GM19351 (cell line): ENCODE results near the gene WFDC6.
A peak's percentile ranks its signal among the peaks of the same experiment; 100 is the strongest.

ENCODE experiments used
- ATAC-seq: cut with Tn5 transposase; IDR thresholded peaks from one replicate; pipeline ENCODE4 v1.9.1; 2021; ENCODE audit warnings: mild to moderate bottlenecking, moderate library complexity; ENCODE audit not compliant: unreplicated experiment

The WFDC6 gene

GRCh38 chr20:45518282-45518681 lies 21.0 kb downstream of the WFDC6 start:
- no peak for ATAC-seq

- no peak for ATAC-seq
These were observed 24.0 kb downstream of the WFDC6 start, which contains the start of gene SPINT3 for GRCh38 chr20:45515147-45515913. Gene SPINT3 (minus strand): TSS chr20:45515622. CDS start chr20:45515608, 14 bp downstream.

GRCh38 chr20:45510242-45510862 lies 28.9 kb downstream of the WFDC6 start:
- no peak for ATAC-seq

GRCh38 chr20:45509091-45509490 lies 30.2 kb downstream of the WFDC6 start:
- ATAC-seq: no peak

- ATAC-seq: no peak
These were observed 31.0 kb downstream of the WFDC6 start for GRCh38 chr20:45508068-45508886.

GRCh38 chr20:45507011-45507820 lies 32.1 kb downstream of the WFDC6 start:
- ATAC-seq: peak; percentile 50

- ATAC-seq: no peak
These were observed 32.9 kb downstream of the WFDC6 start for GRCh38 chr20:45506398-45506797.

- no peak for ATAC-seq
These were observed 35.9 kb downstream of the WFDC6 start for GRCh38 chr20:45503403-45503802.

- ATAC-seq: no peak
These were observed 36.7 kb downstream of the WFDC6 start for GRCh38 chr20:45502561-45502960.

- no peak for ATAC-seq
These were observed 37.7 kb downstream of the WFDC6 start for GRCh38 chr20:45501600-45501999.

- no peak for ATAC-seq
These were observed 39.3 kb downstream of the WFDC6 start for GRCh38 chr20:45500022-45500421.

- no peak for ATAC-seq
These were observed 41.2 kb downstream of the WFDC6 start for GRCh38 chr20:45497971-45498494.

GRCh38 chr20:45496166-45496565 lies 43.1 kb downstream of the WFDC6 start:
- no peak for ATAC-seq

GRCh38 chr20:45495501-45495941 lies 43.8 kb downstream of the WFDC6 start:
- ATAC-seq: no peak

GRCh38 chr20:45489083-45489531 lies 50.2 kb downstream of the WFDC6 start:
- no peak for ATAC-seq

GRCh38 chr20:45487231-45487635 lies 52.0 kb downstream of the WFDC6 start:
- ATAC-seq: no peak

GRCh38 chr20:45485388-45485787 lies 53.9 kb downstream of the WFDC6 start:
- no peak for ATAC-seq

GRCh38 chr20:45484676-45485075 lies 54.6 kb downstream of the WFDC6 start:
- no peak for ATAC-seq
